Neural progenitor cell (in vitro differentiated cells): ENCODE measurements around the gene ELMO1.

ENCODE experiments used
- CTCF ChIP-seq: fragments of 200-600 bp; sonication (generic); IDR thresholded peaks from 2 replicates; pipeline ENCODE4 v1.5.1; 2017; ENCODE audit warnings: antibody characterized with exemption, mild to moderate bottlenecking
- EZH2 ChIP-seq: fragments of 200-600 bp; sonication (generic); IDR thresholded peaks from 2 replicates; pipeline ENCODE4 v1.6.1; 2017; ENCODE audit warnings: antibody characterized with exemption, mild to moderate bottlenecking, moderate library complexity

- TF ChIP-seq CTCF (no peak), EZH2 (no peak)
Observed at GRCh38 chr7:37418381-37418780, 30.3 kb downstream of the ELMO1 start.
